NCI-H146 treated with DMSO at 0.1 percent for 48 hours (cell line): ENCODE measurements around the gene SPTB.

ENCODE experiments used
- DNase-seq: peaks from one replicate; lab custom pipeline; 2025; ENCODE audit not compliant: unreplicated experiment; lab: John Stamatoyannopoulos, UW

SPTB gene

DNA sequence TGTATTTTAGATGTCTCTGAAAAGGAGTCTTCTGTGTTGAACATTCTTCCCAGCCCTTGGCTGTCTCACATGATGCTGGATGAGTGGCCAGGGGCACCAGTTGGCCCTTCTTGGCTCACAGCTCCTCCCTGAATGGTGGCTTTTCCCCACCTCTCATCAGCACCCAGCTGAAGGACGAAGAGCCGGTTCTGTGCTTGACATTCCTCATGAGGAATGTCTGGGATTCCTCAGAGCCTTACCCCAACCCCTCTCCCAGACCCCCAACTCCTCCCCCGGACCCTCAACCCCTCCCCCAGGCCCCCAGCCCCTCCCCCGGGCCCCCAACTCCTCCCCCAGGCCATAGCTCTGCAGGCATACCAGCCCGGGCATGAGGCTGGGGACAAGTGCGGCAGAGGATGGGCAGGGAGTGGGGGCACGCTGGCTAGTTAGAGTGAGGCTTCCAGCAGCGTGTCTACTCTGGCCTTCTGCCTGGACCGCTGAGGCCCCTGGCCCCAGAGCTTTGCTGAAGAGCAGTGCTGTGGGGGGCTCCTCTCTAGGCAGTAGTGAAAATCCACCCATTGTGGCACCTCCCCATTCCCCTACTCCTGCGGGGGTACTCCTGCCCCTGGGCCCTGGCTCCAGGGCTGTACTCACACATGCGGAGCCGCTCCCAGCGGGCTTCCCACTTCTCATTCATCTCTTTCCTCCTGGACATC is 111.2 kb downstream of the SPTB start:
- no peak for DNase-seq

- DNase-seq, result no peak
Observed at GRCh38 chr14:64767215-64767964, 112.3 kb downstream of the SPTB start.

DNA sequence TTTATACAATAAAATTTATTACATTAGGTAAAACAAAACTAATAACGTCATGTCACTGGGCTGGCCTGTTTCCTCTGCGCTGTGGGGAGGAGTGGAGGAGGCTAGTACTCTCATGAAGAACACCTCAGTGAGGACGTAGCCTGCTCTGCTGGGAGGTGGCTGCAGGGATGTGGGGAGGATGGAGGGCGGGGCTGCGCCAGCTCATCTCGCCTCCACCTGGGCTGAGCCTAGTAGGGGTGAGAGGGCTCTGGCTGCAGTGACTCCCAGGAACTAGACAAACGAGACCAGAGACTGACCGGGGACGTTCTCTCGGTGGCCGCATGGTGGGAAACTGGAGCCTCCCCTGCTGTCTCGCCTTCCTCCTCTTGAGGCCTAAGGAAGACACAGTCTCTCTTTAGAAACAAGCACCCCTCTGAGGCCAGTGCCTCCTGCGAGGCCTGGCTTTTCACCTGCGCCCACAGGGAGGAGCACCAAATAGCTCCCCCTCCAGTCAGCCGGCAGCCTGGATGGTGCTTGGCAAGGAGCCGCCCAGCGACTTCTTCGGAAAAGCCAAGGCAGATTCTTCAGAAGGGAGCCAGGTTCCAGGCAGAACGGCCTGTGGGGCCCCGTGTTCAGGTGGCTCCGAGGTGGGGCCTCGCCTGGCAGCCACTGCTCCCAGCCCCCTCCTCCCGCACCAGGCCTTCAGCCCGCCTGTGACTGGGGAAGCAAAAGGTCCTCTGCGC is 113.1 kb downstream of the SPTB start:
- DNase-seq, result no peak

- no peak for DNase-seq
Observed at GRCh38 chr14:64765740-64766302, 113.9 kb downstream of the SPTB start.

- DNase-seq, result peak; percentile 42
Observed at GRCh38 chr14:64764641-64765520, 114.8 kb downstream of the SPTB start.

GRCh38 chr14:64763801-64764621 is 115.7 kb downstream of the SPTB start:
- DNase-seq, result peak; percentile 9

DNA sequence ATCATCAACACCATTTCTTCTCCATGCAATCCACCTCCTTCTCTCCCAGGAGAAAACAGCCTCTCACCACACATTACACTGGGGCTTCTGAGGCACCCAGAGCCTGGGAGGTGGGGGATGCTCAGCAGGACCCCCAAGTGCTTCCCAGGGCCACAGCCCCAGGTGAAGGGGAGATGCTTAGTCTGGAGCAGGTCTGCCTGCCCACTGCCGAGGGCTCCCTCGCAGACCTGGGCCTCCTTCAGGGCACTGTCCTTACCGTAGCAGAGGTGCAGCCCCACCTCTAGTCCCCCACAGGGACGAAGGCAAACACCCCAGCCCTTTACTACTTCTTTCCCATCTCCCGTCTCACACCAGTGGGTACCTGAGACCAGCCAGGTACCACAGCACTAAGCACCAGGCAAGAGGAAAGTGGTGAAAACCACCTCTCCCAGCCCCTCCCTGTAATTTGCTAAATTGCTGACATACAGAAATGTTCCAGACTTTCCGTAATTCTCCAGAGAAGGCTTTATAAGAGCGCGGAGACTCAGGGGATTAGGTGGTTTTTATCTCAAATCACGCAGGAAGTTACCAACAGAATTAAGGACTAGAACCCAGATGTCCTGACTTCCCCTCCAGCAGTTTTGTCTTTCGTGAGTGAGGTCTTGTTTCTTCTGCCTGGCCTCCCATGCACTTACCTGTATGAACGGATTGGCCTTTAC is 116.5 kb downstream of the SPTB start:
- no peak for DNase-seq

DNA sequence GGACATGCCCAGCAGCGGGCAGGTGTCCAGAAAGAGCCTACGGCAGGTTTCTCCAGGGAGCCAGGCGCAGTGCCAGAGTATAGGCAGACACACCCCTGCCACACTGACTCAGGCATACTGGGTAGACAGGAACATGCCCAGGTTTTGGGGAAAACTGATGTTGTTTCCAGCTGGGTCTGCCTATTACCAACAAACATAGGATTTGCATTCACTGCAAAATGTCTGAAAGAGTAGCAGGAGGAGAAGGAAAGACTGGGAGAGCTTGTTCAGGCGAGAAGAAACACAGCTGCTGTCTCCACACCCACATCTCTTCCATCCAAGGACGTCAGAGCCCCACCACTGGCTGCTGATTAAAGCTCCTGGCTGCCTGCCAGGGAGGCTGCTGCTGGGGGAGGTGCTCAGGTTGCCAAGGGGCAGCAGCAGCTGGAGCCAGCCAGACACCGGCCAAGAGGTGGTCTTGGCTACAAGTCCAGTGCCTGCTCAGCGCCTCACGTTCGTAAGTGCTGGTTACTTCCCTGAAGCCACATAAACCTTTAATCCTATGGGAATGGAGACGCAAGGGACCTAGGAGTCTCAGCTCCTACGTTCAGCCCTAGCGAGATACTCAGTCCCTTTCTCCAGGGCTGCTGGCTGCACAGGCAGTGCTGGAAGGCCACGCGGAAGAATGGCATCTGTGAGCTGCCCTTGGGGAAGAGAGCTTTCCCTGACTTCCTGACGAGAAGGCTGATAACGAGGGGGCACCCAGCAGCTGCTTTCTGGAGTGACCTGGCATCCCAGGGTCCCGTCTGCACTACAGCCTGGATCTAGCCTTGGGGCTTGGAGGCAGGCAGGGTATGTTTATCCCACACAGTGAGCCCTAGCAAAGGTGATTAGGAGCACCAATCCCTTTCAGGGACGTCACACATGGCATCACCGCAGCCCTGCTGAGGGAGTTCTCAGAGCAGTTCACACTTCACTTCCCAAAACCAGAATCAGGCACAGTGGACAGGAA is 117.4 kb downstream of the SPTB start:
- peak; percentile 80 for DNase-seq

DNA sequence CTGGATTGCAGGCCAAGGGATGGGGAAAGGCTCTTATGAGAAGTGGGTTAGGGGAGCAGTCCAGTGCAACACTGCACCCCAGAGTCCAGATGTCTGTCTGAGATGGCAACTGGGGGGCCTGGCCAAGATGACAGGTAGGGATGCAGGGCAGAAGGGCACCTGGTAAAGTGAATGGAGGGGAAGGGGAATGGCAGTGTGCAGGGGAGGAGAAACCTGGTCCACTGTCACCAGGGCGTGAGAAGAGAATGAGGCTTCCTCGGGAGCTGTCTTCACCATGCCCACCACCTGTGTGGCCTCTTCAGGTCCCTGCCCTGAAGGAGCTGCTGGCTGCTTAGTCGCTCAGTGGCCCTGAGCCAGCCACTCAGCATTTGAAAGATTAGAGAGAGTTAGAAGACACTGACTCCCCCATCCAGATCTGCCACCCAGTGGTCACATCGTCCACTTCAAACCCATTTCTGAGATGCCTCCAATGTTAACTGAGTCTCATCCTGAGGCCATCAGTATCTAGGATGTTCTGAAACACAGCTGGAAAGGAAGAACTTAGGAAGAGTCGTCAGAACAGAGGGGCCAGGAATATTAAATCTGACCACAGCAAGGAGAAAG is 118.2 kb downstream of the SPTB start:
- DNase-seq, result no peak

GRCh38 chr14:64760916-64761315 is 118.8 kb downstream of the SPTB start:
- no peak for DNase-seq

GRCh38 chr14:64760146-64760755 is 119.5 kb downstream of the SPTB start:
- DNase-seq, result no peak

DNA sequence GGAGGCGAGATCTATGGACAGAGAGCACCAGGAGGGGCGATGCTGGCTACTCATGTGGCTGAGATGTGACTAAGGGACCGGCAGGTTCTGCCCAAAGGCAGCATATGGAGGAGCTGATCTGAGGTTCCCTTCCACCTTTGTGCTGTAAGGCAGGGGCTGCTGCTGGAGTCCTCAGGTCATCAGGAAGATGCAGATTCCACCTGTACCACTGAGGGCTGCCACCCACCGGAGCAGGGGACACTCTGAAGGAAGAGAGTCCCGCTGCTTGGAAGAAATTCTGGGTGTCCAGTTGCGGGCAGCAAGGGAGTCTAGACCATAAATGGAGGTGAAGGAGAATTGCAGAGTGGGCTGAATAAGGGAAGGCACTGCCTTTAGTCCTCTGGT is 120.2 kb downstream of the SPTB start:
- no peak for DNase-seq

DNA sequence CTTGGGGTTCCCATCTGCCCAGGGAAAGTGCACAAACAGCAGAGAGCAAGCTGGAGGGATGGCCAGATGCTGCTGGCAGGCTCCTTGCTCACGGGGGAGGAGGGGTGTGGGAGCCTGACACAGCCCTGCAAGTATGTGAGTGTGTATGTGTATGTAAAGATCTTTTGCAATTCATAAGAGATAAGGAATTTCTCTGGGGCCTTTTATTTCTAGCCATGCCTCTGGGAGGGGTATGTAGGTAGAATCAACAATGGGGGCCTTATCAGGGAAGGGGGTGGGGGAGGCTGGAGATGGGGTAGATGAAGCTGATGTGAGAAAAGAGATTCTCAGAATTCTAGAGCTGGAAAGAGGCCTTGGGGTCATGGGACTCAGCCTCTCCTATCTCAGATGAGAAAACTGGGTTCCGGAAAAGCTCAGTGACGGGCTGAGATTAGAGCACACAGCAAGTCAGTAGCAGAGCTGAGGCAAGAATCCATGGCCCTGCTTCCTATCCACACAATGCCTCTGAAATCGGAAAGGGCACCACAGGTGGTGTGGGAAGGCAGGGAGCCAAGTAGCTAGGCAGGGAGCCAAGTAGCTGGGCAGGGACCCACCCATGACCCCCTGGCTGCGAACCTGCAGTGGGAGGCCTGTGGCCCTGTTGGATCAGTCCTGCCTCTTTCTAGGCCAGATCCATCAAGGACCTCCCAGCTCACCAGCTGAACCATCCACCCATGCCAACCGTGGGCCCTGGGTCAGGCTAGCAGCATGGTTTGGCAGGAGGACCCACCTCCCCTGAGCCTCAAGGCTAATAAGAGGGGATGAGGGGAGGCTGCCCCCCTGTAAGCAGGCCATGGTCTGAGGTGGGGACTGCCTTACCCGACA is 120.8 kb downstream of the SPTB start:
- DNase-seq, result no peak

GRCh38 chr14:64758025-64758521 is 121.6 kb downstream of the SPTB start:
- DNase-seq, result no peak

DNA sequence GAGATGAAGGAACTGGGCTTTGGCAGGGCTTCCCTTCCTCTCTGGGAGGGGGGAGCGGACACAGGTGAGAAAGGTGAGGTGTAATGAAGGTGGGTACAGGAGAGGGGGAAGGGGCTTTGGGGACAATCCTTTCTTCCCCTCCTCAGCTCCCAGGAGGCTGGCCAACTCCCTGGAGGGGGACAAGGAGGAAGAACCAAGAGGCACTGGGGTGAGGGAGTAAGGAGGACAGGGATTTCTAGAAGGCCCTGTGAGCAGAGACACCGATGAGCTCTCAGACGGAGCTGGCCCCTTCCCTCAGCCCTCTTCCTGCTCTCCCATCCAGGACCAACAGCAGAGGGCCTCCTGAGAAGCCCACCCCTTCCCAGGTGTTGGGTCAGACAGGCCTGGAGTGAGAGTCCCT is 122.1 kb downstream of the SPTB start:
- no peak for DNase-seq

DNA sequence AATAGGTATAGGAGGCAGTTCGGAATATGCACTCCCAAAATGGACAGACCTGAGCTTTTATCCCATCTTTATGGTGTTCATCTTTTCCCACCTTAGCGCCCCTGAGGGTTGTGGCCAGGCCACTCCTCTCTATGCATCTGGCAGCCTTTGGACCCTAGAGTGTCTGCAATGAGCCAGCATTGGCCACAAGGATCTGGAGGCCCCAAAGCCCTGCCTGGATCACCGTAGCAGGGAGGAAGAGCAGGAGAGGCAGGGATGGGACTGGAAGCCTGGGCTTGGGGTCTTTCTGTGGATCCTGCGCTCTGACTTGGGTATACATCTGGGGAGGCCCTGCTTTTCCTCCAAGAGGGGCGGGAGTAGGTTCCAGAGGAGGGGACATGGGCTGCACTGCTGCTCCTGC is 123.0 kb downstream of the SPTB start:
- DNase-seq, result no peak
